Progenitor cell of endocrine pancreas (in vitro differentiated cells): Measurements from ENCODE around the gene MAN2B2. TPM values are rescaled to one million over a fixed set of nuclear protein-coding genes. Genes with fewer than 3 reads are reported as not detected.

Source experiments
- DNase-seq: peaks from one replicate; pipeline ENCODE4 v3.0.0; 2021; ENCODE audit warnings: low spot score; ENCODE audit not compliant: unreplicated experiment
- H3K27ac Mint-ChIP-seq: 2 replicates; pipeline ENCODE4 v1.8.0; 2021; ENCODE audit warnings: mild to moderate bottlenecking, moderate library complexity, mixed read lengths
- H3K27me3 Mint-ChIP-seq: 2 replicates; pipeline ENCODE4 v1.8.0; 2021; ENCODE audit warnings: mixed read lengths
- H3K36me3 Mint-ChIP-seq: 2 replicates; pipeline ENCODE4 v1.8.0; 2022; ENCODE audit warnings: mixed read lengths; ENCODE audit not compliant: insufficient read depth
- H3K4me1 Mint-ChIP-seq: 2 replicates; pipeline ENCODE4 v1.8.0; 2021; ENCODE audit warnings: low read depth, mixed read lengths
- H3K4me3 Mint-ChIP-seq: 2 replicates; pipeline ENCODE4 v1.8.0; 2021; ENCODE audit warnings: low read depth, mild to moderate bottlenecking, moderate library complexity, mixed read lengths
- H3K9me3 Mint-ChIP-seq: 2 replicates; pipeline ENCODE4 v1.8.0; 2021; ENCODE audit warnings: low read depth, mixed read lengths
- CTCF ChIP-seq: fragments of 200-600 bp; sonication (generic); IDR thresholded peaks from one replicate; pipeline ENCODE4 v1.5.0; 2021; ENCODE audit warnings: antibody characterized with exemption, mild to moderate bottlenecking; ENCODE audit not compliant: unreplicated experiment
- total RNA-seq: library from RNA; stranded (reverse); gene quantifications from 2 replicates; pipeline ENCODE4 v1.2.1, GENCODE V29; 2021

Gene MAN2B2
- total RNA-seq, 1 donor from 2014 or later = 25.4 TPM

GRCh38 chr4:6658209-6658595 is 83.2 kb downstream of the MAN2B2 start:
- Mint-ChIP-seq H3K4me1 (no peaks in the 10 kb centered on the region), H3K36me3 (peaks cover 1% of the 10 kb centered on the region), H3K9me3 (peaks cover 3% of the 10 kb centered on the region), H3K27ac (no peak overlapping the region), H3K4me3 (no peak overlapping the region), H3K27me3 (peaks cover 28% of the 10 kb centered on the region)
- DNase-seq = no peak
- no peak for TF ChIP-seq CTCF

GRCh38 chr4:6658597-6659075 is 83.6 kb downstream of the MAN2B2 start:
- no peak for DNase-seq
- H3K36me3 Mint-ChIP-seq = peaks cover 1% of the 10 kb centered on the region
- peaks cover 3% of the 10 kb centered on the region for H3K9me3 Mint-ChIP-seq
- H3K27me3 Mint-ChIP-seq = peaks cover 28% of the 10 kb centered on the region
- no peaks in the 10 kb centered on the region for H3K4me1 Mint-ChIP-seq
- TF ChIP-seq CTCF = no peak
- H3K27ac Mint-ChIP-seq = no peak overlapping the region
- H3K4me3 Mint-ChIP-seq = peak overlapping the region; percentile 19

- TF ChIP-seq CTCF = no peak
- peaks cover 1% of the 10 kb centered on the region for H3K36me3 Mint-ChIP-seq
- DNase-seq = no peak
- no peak overlapping the region for H3K4me3 Mint-ChIP-seq
- H3K9me3 Mint-ChIP-seq = no peaks in the 10 kb centered on the region
- H3K27ac Mint-ChIP-seq = no peak overlapping the region
- H3K27me3 Mint-ChIP-seq = peaks cover 28% of the 10 kb centered on the region
- no peaks in the 10 kb centered on the region for H3K4me1 Mint-ChIP-seq
Measured at GRCh38 chr4:6659897-6660296, 84.9 kb downstream of the MAN2B2 start.

GRCh38 chr4:6660430-6660829 is 85.4 kb downstream of the MAN2B2 start:
- no peak for TF ChIP-seq CTCF
- DNase-seq = no peak
- no peak overlapping the region for H3K27ac Mint-ChIP-seq
- no peaks in the 10 kb centered on the region for H3K9me3 Mint-ChIP-seq
- peaks cover 1% of the 10 kb centered on the region for H3K36me3 Mint-ChIP-seq
- no peaks in the 10 kb centered on the region for H3K4me1 Mint-ChIP-seq
- no peak overlapping the region for H3K4me3 Mint-ChIP-seq
- H3K27me3 Mint-ChIP-seq = peaks cover 28% of the 10 kb centered on the region

GRCh38 chr4:6662591-6662990 is 87.6 kb downstream of the MAN2B2 start:
- Mint-ChIP-seq H3K27ac (no peak overlapping the region), H3K27me3 (peaks cover 28% of the 10 kb centered on the region), H3K4me3 (no peak overlapping the region), H3K4me1 (no peaks in the 10 kb centered on the region), H3K36me3 (peaks cover 1% of the 10 kb centered on the region), H3K9me3 (no peaks in the 10 kb centered on the region)
- no peak for TF ChIP-seq CTCF
- DNase-seq = no peak
